CD4-positive, alpha-beta T cell treated with Interleukin-17A for 4 hours (primary cell): ENCODE data around the gene EXOSC2.
A peak's percentile ranks its signal among the peaks of the same experiment; 100 is the strongest.

Experiments
- DNase-seq: peaks from one replicate; pipeline ENCODE4 v3.0.0-alpha.2; 2020; ENCODE audit warnings: mixed read lengths

The EXOSC2 gene, protein sequence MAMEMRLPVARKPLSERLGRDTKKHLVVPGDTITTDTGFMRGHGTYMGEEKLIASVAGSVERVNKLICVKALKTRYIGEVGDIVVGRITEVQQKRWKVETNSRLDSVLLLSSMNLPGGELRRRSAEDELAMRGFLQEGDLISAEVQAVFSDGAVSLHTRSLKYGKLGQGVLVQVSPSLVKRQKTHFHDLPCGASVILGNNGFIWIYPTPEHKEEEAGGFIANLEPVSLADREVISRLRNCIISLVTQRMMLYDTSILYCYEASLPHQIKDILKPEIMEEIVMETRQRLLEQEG

DNA sequence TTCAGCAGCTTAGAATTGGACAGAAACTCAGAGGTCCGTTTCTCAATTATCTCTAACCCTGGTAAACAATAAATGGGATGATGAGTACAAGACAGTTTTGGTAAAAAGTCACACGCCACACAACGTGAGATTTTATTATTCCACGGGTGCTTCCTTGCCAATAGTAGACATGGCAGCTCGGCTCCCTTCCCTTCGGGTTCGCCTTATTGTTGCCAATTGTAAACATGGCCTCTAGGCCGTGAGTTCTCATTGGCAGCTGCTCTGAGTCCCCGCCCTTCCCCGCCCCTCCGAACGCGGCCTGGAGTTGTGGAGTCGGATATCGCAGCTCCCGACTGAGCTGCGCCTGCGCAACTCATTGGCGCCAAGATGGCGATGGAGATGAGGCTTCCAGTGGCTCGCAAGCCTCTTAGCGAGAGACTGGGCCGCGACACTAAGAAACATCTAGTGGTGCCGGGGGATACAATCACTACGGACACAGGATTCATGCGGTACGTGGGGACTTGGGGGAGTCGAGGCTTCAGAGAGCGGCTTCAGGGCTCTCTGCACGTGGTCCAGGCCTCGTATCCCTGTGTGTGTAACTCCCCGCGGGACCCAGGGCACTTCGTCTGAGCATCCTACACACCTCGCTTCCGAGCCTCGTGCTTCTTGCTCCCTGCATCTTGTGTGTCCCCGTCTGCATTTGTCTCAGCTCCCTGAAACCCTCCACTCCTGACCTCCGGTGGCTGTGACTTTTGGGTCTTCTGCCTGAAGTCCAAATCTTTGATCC, at the start of gene EXOSC2:
Gene EXOSC2 (plus strand): TSS at position 355 of the 766 bp plus-strand sequence. CDS start 12 bp downstream, at position 367.
- peak; percentile 99 for DNase-seq

GRCh38 chr9:130651221-130651620, 42.4 kb upstream of the EXOSC2 start:
- DNase-seq: no peak

GRCh38 chr9:130651752-130652151, 41.8 kb upstream of the EXOSC2 start:
- DNase-seq: no peak

DNA sequence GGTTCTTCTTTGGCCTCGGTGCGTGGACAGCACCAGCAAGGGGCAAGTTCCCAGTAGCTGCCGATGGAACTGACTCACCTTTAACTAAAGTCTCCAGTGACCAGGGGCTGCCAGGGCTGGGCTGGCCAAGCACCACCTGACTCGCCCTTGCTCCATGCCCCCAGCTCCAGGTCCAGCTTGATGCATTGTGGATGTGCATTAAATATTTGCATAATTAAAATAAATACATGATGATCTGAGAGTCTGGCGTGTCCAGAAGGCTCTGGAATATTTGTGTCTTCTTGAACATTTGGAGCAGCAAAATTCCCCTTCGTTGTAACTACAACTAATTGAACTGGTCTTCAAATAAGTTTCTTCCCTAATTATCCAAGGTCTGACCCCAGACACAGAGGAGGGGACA, 38.7 kb upstream of the EXOSC2 start:
- DNase-seq: no peak

- no peak for DNase-seq
Measured at GRCh38 chr9:130658893-130659698, 34.5 kb upstream of the EXOSC2 start.

DNA sequence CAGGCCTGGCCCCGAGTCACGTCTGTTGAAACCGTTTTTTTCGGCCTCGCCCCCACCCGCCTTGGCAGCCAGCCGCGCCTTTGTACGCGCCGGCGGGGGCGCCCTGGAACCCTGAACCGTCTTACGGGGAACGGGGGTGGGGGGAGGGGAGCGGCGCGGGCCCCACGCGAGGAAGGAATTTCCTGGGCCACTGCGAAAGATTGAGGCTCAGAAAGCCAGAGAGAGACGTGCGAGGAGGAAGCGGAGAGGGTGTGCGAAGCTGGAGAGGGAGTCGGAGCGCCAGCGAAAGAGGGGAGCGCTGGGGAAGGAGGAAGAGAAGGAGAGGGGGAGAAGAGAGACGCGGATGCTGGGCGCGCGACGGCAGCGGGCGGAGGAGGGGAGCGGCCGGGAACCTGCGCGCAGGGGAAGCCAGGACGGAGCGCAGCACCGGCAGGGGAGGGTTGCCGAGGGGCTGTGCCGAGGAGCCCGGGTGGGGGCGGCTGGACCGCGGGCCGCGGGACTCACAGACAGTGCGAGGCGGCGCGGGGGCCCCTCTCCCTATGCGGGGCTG, 33.8 kb upstream of the EXOSC2 start:
- no peak for DNase-seq

- no peak for DNase-seq
Measured at GRCh38 chr9:130660326-130660682, 33.3 kb upstream of the EXOSC2 start.

- DNase-seq: no peak
Measured at GRCh38 chr9:130660683-130661450, 32.7 kb upstream of the EXOSC2 start.

DNA sequence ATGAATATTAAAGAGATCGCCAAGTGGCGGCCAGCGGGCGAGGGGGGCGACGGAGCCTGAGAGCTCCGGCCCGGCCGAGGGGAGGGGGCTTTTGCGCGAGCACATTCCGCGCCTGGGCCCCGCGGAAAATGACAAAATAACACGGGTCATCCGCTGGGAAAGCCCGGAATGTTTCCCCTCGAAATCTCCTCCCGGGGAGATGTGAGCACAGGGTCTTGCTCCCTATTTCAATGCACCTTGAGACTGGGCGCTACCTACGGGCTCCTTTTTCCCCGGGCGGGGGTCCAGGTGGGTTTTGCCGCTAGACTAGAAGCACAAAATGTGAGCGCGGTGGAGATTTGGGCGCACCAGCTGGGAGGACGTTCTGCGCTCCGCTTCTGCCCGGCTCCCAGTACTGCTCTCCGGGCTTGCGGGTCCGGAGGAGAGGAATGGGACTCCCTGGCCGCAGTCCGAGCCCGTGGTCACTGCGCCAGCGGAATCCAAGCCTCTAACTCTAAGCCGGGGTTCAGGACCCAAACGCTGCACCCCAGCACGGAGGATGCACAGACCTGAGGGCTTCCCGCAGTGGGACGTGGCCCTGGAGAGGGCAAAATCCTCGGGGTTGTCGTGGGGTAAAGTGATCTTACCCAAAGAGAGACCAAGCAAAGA, 32.0 kb upstream of the EXOSC2 start:
- no peak for DNase-seq

DNA sequence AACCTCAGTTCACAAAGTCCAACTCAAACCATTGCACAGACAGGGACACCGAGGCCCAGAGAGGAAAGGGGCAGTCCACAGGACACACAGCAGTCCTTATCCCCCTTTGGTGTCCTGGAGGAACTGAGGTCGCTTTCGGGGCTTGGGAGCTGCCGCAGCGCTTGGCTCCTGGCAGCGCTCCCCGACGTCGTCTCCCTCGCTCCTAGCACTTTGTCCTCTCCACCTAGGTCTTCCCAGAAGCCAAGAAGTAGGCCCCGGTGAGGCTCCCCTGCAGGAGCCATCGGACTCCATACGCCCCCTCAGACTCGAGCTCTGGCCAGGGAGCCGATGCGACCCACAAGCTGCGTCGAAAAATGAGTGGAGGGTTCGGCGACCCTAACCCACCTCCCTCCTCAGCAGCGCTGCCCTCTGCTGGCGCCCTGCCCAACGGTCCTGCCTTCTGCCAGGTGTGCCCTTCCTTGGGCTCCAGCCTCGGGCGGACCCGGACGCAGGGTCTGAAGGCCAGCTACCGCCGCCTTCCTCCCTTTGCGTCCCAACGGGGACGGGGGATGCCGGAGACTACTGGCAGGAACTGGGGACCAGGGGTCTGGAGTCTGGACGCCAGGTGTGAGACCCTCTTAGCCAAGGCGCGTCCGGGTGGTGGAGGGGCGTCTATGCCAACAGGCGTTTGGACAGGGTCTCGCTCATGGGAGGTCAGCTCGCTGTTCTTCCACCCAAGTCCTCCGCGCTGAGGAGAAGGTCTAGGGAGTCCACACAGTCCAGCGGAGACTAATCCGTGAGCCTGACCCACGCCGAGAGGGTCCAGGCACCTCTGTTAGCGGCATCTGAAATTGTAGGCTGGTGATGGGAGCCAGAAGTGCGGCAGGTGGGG, 31.2 kb upstream of the EXOSC2 start:
- DNase-seq: no peak

GRCh38 chr9:130662970-130663257, 30.7 kb upstream of the EXOSC2 start:
- no peak for DNase-seq

- DNase-seq: no peak
Measured at GRCh38 chr9:130663258-130663976, 30.2 kb upstream of the EXOSC2 start.

DNA sequence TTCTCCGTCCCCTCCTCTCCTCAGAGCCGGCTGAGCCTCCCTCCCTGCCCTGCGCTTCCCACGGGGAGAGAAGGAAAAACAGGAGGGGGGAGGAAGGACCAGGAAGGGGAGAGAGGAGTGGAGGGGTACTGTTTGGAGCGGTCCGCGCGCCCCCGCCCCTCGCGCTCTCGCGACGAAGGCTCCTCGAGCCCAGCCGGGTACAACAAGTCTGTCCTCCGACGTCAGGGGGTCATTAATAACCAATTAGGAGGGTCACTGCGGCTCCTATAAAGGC, 29.7 kb upstream of the EXOSC2 start:
- DNase-seq: no peak

- no peak for DNase-seq
Measured at GRCh38 chr9:130664251-130665028, 29.1 kb upstream of the EXOSC2 start, which contains the start of gene PRDM12. PRDM12 (plus strand) TSS chr9:130664594; CDS start chr9:130664654, 60 bp downstream.

GRCh38 chr9:130665029-130665430, 28.6 kb upstream of the EXOSC2 start:
- no peak for DNase-seq

GRCh38 chr9:130665431-130666392, 27.9 kb upstream of the EXOSC2 start:
- DNase-seq: no peak

DNA sequence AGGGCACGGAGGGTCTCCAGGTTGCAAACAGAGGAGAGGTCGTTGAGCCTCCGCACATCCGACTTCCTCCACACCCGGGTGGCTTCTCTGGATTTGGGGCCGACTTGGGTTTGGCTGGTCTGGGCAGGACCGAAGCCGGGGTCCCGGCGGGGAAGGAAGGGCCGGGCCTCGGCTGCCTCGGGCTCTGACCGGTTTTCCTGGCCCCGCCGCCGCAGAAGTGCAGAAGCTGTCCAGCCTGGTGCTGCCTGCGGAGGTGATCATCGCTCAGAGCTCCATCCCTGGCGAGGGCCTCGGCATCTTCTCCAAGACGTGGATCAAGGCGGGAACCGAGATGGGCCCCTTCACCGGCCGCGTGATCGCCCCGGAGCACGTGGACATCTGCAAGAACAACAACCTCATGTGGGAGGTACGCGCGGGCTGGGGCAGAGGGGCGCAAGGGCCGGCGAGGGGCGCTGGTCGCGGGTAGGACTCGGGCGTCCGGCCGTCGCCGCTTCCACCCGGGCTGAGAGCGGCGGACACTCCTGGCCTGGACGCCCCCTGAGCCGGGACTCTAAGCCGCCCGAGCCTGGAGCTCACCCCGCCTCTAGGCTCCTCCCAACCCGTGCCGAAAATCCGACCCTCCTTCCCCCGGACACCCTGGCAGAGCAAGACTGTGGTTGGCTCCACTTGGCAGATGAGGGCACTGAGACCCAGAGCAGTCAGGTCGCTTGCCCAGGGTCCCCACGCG, 27.0 kb upstream of the EXOSC2 start:
- no peak for DNase-seq

GRCh38 chr9:130667120-130667435, 26.5 kb upstream of the EXOSC2 start:
- DNase-seq: no peak
